SK-N-SH (cell line): ENCODE data around the gene GIMAP4. TPM values are rescaled to one million over a fixed set of nuclear protein-coding genes. Genes with fewer than 3 reads are reported as not detected.

Experiments
- CTCF ChIA-PET: fragments of 300-600, 350-600 bp; formaldehyde crosslinking; extraction: SDS; loops from one replicate; lab custom pipeline; 2021; lab: Yijun Ruan, JAX
- POLR2A ChIA-PET: fragments of 350-600 bp; sonication (Branson Sonifier 250); formaldehyde crosslinking; extraction: SDS; loops from one replicate; lab custom pipeline; 2020; ENCODE audit warnings: antibody characterized with exemption, inconsistent platforms; lab: Yijun Ruan, JAX
- DNase-seq: peaks from one replicate; pipeline ENCODE4 v3.0.0; 2012
- H2AFZ ChIP-seq: fragments of 200-600 bp; sonication (generic); 2 replicates; pipeline ENCODE4 v1.8.1; 2016; ENCODE audit warnings: antibody characterized with exemption, mild to moderate bottlenecking, low read depth
- H3F3A ChIP-seq: fragments of 200-600 bp; sonication (generic); replicated peaks from 2 replicates; pipeline ENCODE3; 2016; ENCODE audit warnings: antibody characterized with exemption, mild to moderate bottlenecking; ENCODE audit not compliant: insufficient read depth
- H3K27ac ChIP-seq, 2 experiments: fragments of 200-500 bp in 1 of 2; fragments of 200-600 bp in 1 of 2; sonication (Bioruptor generic) in 1 of 2; sonication (generic), shearing (Covaris generic) in 1 of 2; 2 replicates each; pipeline versions ENCODE4 v1.5.1 to v1.6.1; 2014 to 2016; ENCODE audit warnings: low read depth in 2 of 2, inconsistent platforms in 1 of 2, low read length in 1 of 2, mild to moderate bottlenecking in 1 of 2, mixed read lengths in 1 of 2
- H3K27me3 ChIP-seq: fragments of 200-600 bp; sonication (generic), shearing (Covaris generic); 2 replicates; pipeline ENCODE4 v1.6.1; 2016; ENCODE audit warnings: mixed run types; ENCODE audit not compliant: insufficient read depth
- H3K36me3 ChIP-seq, 2 experiments: fragments of 200-500 bp in 1 of 2; fragments of 200-600 bp in 1 of 2; sonication (Bioruptor generic) in 1 of 2; sonication (generic) in 1 of 2; replicated peaks in 1 of 2; 2 replicates each; pipeline versions ENCODE3 to v1.5.1; 2014 to 2016; ENCODE audit warnings: low read length in 1 of 2, mild to moderate bottlenecking in 1 of 2; ENCODE audit not compliant: insufficient read depth in 2 of 2, control insufficient read depth in 1 of 2
- H3K4me1 ChIP-seq, 2 experiments: fragments of 200-500 bp in 1 of 2; fragments of 200-600 bp in 1 of 2; sonication (Bioruptor generic) in 1 of 2; sonication (generic), shearing (Covaris generic) in 1 of 2; 2 replicates each; pipeline versions ENCODE4 v1.5.1 to v1.6.1; 2014 to 2016; ENCODE audit warnings: low read depth in 1 of 2, low read length in 1 of 2, mixed run types in 1 of 2; ENCODE audit not compliant: insufficient read depth in 2 of 2, control insufficient read depth in 1 of 2
- H3K4me2 ChIP-seq: fragments of 200-600 bp; sonication (generic), shearing (Covaris generic); 2 replicates; pipeline ENCODE4 v1.6.1; 2017; ENCODE audit warnings: mixed run types
- H3K4me3 ChIP-seq, 2 experiments: fragments of 200-500 bp in 1 of 2; fragments of 200-600 bp in 1 of 2; sonication (Bioruptor generic) in 1 of 2; sonication (generic), shearing (Covaris generic) in 1 of 2; 2 replicates each; pipeline versions ENCODE4 v1.5.1 to v1.8.1; 2014 to 2016; ENCODE audit warnings: low read depth in 2 of 2, inconsistent platforms in 1 of 2, low read length in 1 of 2, mild to moderate bottlenecking in 1 of 2, mixed read lengths in 1 of 2, moderate library complexity in 1 of 2
- H3K79me2 ChIP-seq: fragments of 200-600 bp; sonication (generic); 2 replicates; pipeline ENCODE4 v1.8.1; 2017; ENCODE audit warnings: mild to moderate bottlenecking; ENCODE audit not compliant: insufficient read depth
- H3K9ac ChIP-seq: fragments of 200-600 bp; sonication (generic); 2 replicates; pipeline ENCODE4 v1.6.1; 2017; ENCODE audit warnings: mixed run types
- H3K9me2 ChIP-seq: fragments of 200-600 bp; sonication (generic); 2 replicates; pipeline ENCODE4 v1.6.1; 2017; ENCODE audit warnings: mixed run types
- H3K9me3 ChIP-seq: fragments of 200-600 bp; sonication (generic); 2 replicates; pipeline ENCODE4 v1.6.1; 2017; ENCODE audit warnings: mixed run types, mild to moderate bottlenecking, moderate library complexity
- H4K20me1 ChIP-seq: fragments of 200-600 bp; sonication (generic); 2 replicates; pipeline ENCODE4 v1.6.1; 2017; ENCODE audit warnings: mild to moderate bottlenecking, mixed run types; ENCODE audit not compliant: insufficient read depth
- CTCF ChIP-seq: fragments of 200-600 bp; sonication (generic); IDR thresholded peaks from 2 replicates; pipeline ENCODE4 v1.6.1; 2017; ENCODE audit warnings: antibody characterized with exemption, mild to moderate bottlenecking, moderate library complexity
- EP300 ChIP-seq, 2 experiments: IDR thresholded peaks; 2 replicates each; pipeline versions ENCODE4 v1.4.0 to v1.6.1; 2012; ENCODE audit warnings: borderline replicate concordance in 1 of 2, low read depth in 1 of 2, low read length in 1 of 2
- EZH2phosphoT487 ChIP-seq: fragments of 200-600 bp; sonication (generic); IDR thresholded peaks from 2 replicates; pipeline ENCODE4 v1.6.1; 2017; ENCODE audit warnings: low read depth, mixed run types, mild to moderate bottlenecking, antibody characterized with exemption, moderate library complexity, borderline replicate concordance
- FOSL2 ChIP-seq: IDR thresholded peaks from 2 replicates; pipeline ENCODE4 v1.4.0; 2012; ENCODE audit warnings: low read depth, mild to moderate bottlenecking, moderate library complexity, borderline replicate concordance
- FOXJ3 ChIP-seq: sonication (generic); formaldehyde crosslinking; IDR thresholded peaks from 2 replicates; pipeline ENCODE4 v1.5.1; 2020; ENCODE audit warnings: mild to moderate bottlenecking, missing genetic modification reagents
- GABPA ChIP-seq: IDR thresholded peaks from 2 replicates; pipeline ENCODE4 v1.4.0; 2012; ENCODE audit warnings: low read depth, mild to moderate bottlenecking
- GATA2 ChIP-seq: sonication (generic); formaldehyde crosslinking; IDR thresholded peaks from 2 replicates; pipeline ENCODE4 v1.5.0; 2020; ENCODE audit warnings: mild to moderate bottlenecking, missing genetic modification reagents
- IRF3 ChIP-seq: fragments of 150-350 bp; IDR thresholded peaks from 2 replicates; pipeline ENCODE4 v1.6.1; 2016; ENCODE audit warnings: mild to moderate bottlenecking, low read depth, low read length
- JUND ChIP-seq: IDR thresholded peaks from 2 replicates; pipeline ENCODE4 v1.4.0; 2012
- MXI1 ChIP-seq: IDR thresholded peaks from 2 replicates; pipeline ENCODE4 v1.6.1; 2012; ENCODE audit warnings: mild to moderate bottlenecking, low read depth, low read length, improper control_type of control experiment
- NRF1 ChIP-seq: IDR thresholded peaks from 2 replicates; pipeline ENCODE4 v1.6.1; 2012; ENCODE audit warnings: low read depth, mild to moderate bottlenecking, low read length
- POLR2AphosphoS5 ChIP-seq: IDR thresholded peaks from 2 replicates; pipeline ENCODE4 v1.6.1; 2012; ENCODE audit warnings: low read depth, low read length
- RAD21 ChIP-seq: IDR thresholded peaks from 2 replicates; pipeline ENCODE4 v1.6.1; 2012; ENCODE audit warnings: mild to moderate bottlenecking, low read length
- SIN3A ChIP-seq: IDR thresholded peaks from 2 replicates; pipeline ENCODE4 v1.6.1; 2012; ENCODE audit warnings: low read depth, mild to moderate bottlenecking, low read length, moderate library complexity, borderline replicate concordance
- USF2 ChIP-seq: fragments of 150-350 bp; IDR thresholded peaks from 2 replicates; pipeline ENCODE4 v1.6.1; 2017; ENCODE audit warnings: antibody characterized with exemption, low read length, low read depth, borderline replicate concordance
- ZBTB33 ChIP-seq: IDR thresholded peaks from 2 replicates; pipeline ENCODE4 v1.4.0; 2012; ENCODE audit warnings: low read depth, borderline replicate concordance
- polyA plus RNA-seq, 3 experiments: library from polyadenylated mRNA; depleted of rRNA; stranded (reverse); fragments of >200 nt; gene quantifications; 2 replicates each; pipeline ENCODE4 v1.2.3, GENCODE V29; 2012

The GIMAP4 gene
- polyA plus RNA-seq, 1 of the 3 experiments (the other 2 are of a cell fraction), result not detected

- ChIA-PET POLR2A (no interaction called here), CTCF (no interaction called here)
Observed at GRCh38 chr7:150553163-150553562, 14.0 kb upstream of the GIMAP4 start.

More at GRCh38 chr7:150553163-150553562, 14.0 kb upstream of the GIMAP4 start:
- Histone ChIP-seq H3K9me3 (no peaks in the 10 kb centered on the region), H2AFZ (no peak overlapping the region), H3K4me3 (no peak overlapping the region), H3K4me1 (no peaks in the 10 kb centered on the region), H3K9me2 (no peaks in the 10 kb centered on the region), H3K4me2 (no peak overlapping the region), H3K36me3 (no peaks in the 10 kb centered on the region), H3K27ac (no peak overlapping the region), H4K20me1 (no peaks in the 10 kb centered on the region), H3K27me3 (no peaks in the 10 kb centered on the region), H3K9ac (no peak overlapping the region), H3F3A (no peaks in the 10 kb centered on the region), H3K79me2 (no peaks in the 10 kb centered on the region)
- DNase-seq, result no peak
- TF ChIP-seq USF2 (no peak), FOSL2 (no peak), ZBTB33 (no peak), CTCF (no peak), SIN3A (no peak), NRF1 (no peak), RAD21 (no peak), GABPA (no peak), EP300 (IDR thresholded peaks at IDR 0.05; ENCODE audit: borderline replicate concordance in 1 of 2, low read depth in 1 of 2, low read length in 1 of 2) (no peak), IRF3 (no peak), JUND (no peak), GATA2 (CRISPR knock-in tag) (no peak), POLR2AphosphoS5 (no peak), EZH2phosphoT487 (no peak), MXI1 (no peak), FOXJ3 (no peak)
